Neural cell (in vitro differentiated cells): ENCODE measurements around the gene ZNF789. TPM values are rescaled to one million over a fixed set of nuclear protein-coding genes. Genes with fewer than 3 reads are reported as not detected.
A peak's percentile ranks its signal among the peaks of the same experiment; 100 is the strongest.

Experiments used
- H2AFZ ChIP-seq: fragments of 200-600, 300-800 bp; sonication (generic), shearing (Covaris generic); 2 replicates; pipeline ENCODE4 v1.6.0; 2014; ENCODE audit warnings: low read depth, mild to moderate bottlenecking, antibody characterized with exemption, low read length, moderate library complexity
- H3F3A ChIP-seq: fragments of 200-600 bp; shearing (Covaris generic); 2 replicates; pipeline ENCODE4 v1.6.1; 2016; ENCODE audit warnings: mild to moderate bottlenecking, moderate library complexity, mixed read lengths, antibody characterized with exemption, low read length; ENCODE audit not compliant: insufficient read depth, poor library complexity, severe bottlenecking
- H3K27ac ChIP-seq: fragments of 200-600, 300-800 bp; sonication (generic), shearing (Covaris generic); 2 replicates; pipeline ENCODE4 v1.5.1; 2014; ENCODE audit warnings: mild to moderate bottlenecking, low read length, moderate library complexity
- H3K27me3 ChIP-seq: fragments of 300-800, 200-600 bp; sonication (generic), shearing (Covaris generic); 2 replicates; pipeline ENCODE4 v1.6.0; 2014; ENCODE audit warnings: mild to moderate bottlenecking, low read depth, low read length, moderate library complexity; ENCODE audit not compliant: insufficient read depth
- H3K36me3 ChIP-seq: fragments of 300-800, 200-600 bp; sonication (generic), shearing (Covaris generic); 2 replicates; pipeline ENCODE4 v1.5.1; 2014; ENCODE audit warnings: mild to moderate bottlenecking, antibody characterized with exemption, low read length, moderate library complexity; ENCODE audit not compliant: insufficient read depth
- H3K4me2 ChIP-seq: fragments of 300-800, 200-600 bp; sonication (generic), shearing (Covaris generic); 2 replicates; pipeline ENCODE4 v1.6.0; 2014; ENCODE audit warnings: mild to moderate bottlenecking, low read length
- H3K4me3 ChIP-seq: fragments of 300-800, 200-600 bp; sonication (generic), shearing (Covaris generic); 2 replicates; pipeline ENCODE4 v1.5.1; 2014; ENCODE audit warnings: mild to moderate bottlenecking, low read length, moderate library complexity
- H3K79me2 ChIP-seq: fragments of 200-600 bp; shearing (Covaris generic); replicated peaks from 2 replicates; pipeline ENCODE4 v1.6.0; 2014; ENCODE audit warnings: mild to moderate bottlenecking, low read length, moderate library complexity; ENCODE audit not compliant: insufficient read depth
- H3K9ac ChIP-seq: fragments of 300-800, 200-600 bp; sonication (generic), shearing (Covaris generic); 2 replicates; pipeline ENCODE4 v1.6.1; 2016; ENCODE audit warnings: mild to moderate bottlenecking, low read length, mixed read lengths
- H3K9me2 ChIP-seq: fragments of 200-600 bp; shearing (Covaris generic); 2 replicates; pipeline ENCODE4 v1.6.1; 2016; ENCODE audit warnings: mild to moderate bottlenecking, low read length, mixed read lengths; ENCODE audit not compliant: insufficient read depth
- H3K9me3 ChIP-seq: fragments of 200-600, 300-800 bp; sonication (generic), shearing (Covaris generic); 2 replicates; pipeline ENCODE4 v1.6.1; 2016; ENCODE audit warnings: mild to moderate bottlenecking, mixed run types, low read length, moderate library complexity, mixed read lengths
- H4K20me1 ChIP-seq: fragments of 200-600 bp; shearing (Covaris generic); 2 replicates; pipeline ENCODE4 v1.6.1; 2016; ENCODE audit warnings: mild to moderate bottlenecking, mixed run types; ENCODE audit not compliant: insufficient read depth
- CTCF ChIP-seq: fragments of 450-650 bp; IDR thresholded peaks from 2 replicates; pipeline ENCODE4 v1.5.1; 2014; ENCODE audit warnings: antibody characterized with exemption, mild to moderate bottlenecking, moderate library complexity; ENCODE audit not compliant: poor library complexity, severe bottlenecking
- EP300 ChIP-seq: fragments of 450-650 bp; conservative IDR thresholded peaks from 2 replicates; pipeline ENCODE4 v1.6.1; 2014; ENCODE audit warnings: antibody characterized with exemption, mild to moderate bottlenecking, moderate library complexity; ENCODE audit not compliant: poor library complexity, severe bottlenecking
- EZH2 ChIP-seq: fragments of 200-600, 300-800 bp; shearing (Covaris generic), sonication (generic); IDR thresholded peaks from 2 replicates; pipeline ENCODE4 v1.6.1; 2014; ENCODE audit warnings: antibody characterized with exemption, low read length, borderline replicate concordance, mild to moderate bottlenecking; ENCODE audit not compliant: insufficient read depth, poor library complexity, severe bottlenecking
- MXI1 ChIP-seq: fragments of 450-650 bp; conservative IDR thresholded peaks from 2 replicates; pipeline ENCODE4 v1.6.1; 2014; ENCODE audit warnings: antibody characterized with exemption, mild to moderate bottlenecking; ENCODE audit not compliant: poor library complexity, severe bottlenecking
- POLR2AphosphoS5 ChIP-seq: IDR thresholded peaks from 2 replicates; pipeline ENCODE4 v1.6.1; 2012
- RAD21 ChIP-seq: fragments of 450-650 bp; conservative IDR thresholded peaks from 2 replicates; pipeline ENCODE4 v1.6.1; 2014; ENCODE audit warnings: antibody characterized with exemption, mild to moderate bottlenecking, moderate library complexity
- REST ChIP-seq: IDR thresholded peaks from 2 replicates; pipeline ENCODE4 v1.6.1; 2012; ENCODE audit warnings: borderline replicate concordance
- SMC3 ChIP-seq: fragments of 450-650 bp; conservative IDR thresholded peaks from 2 replicates; pipeline ENCODE4 v1.6.1; 2014; ENCODE audit warnings: antibody characterized with exemption, mild to moderate bottlenecking, moderate library complexity; ENCODE audit not compliant: poor library complexity
- TAF1 ChIP-seq: IDR thresholded peaks from 2 replicates; pipeline ENCODE4 v1.6.1; 2012; ENCODE audit warnings: low read depth
- polyA plus RNA-seq: library from polyadenylated mRNA; depleted of rRNA; stranded (reverse); fragments of >200 nt; gene quantifications from 2 replicates; pipeline ENCODE4 v1.2.3, GENCODE V29; 2014

Gene ZNF789
- polyA plus RNA-seq, 1 donor from 2014 or later: 49.9 TPM

GRCh38 chr7:99469381-99470065 is 3.2 kb upstream of the ZNF789 start:
- no peak overlapping the region for H2AFZ ChIP-seq
- no peak overlapping the region for H3K27ac ChIP-seq
- H3K4me2 ChIP-seq: no peak overlapping the region

GRCh38 chr7:99473315-99473596 is 566 bp downstream of the ZNF789 start:
- Histone ChIP-seq H2AFZ (peak overlapping the region; percentile 53), H3K9me2 (no peaks in the 10 kb centered on the region), H3K4me2 (peak overlapping the region; percentile 30), H3F3A (no peaks in the 10 kb centered on the region), H3K9me3 (no peaks in the 10 kb centered on the region), H3K36me3 (no peaks in the 10 kb centered on the region), H4K20me1 (no peaks in the 10 kb centered on the region), H3K27ac (peak overlapping the region; percentile 93), H3K9ac (peak overlapping the region; percentile 85), H3K4me3 (peak overlapping the region; percentile 82), H3K27me3 (no peaks in the 10 kb centered on the region), H3K79me2 (peaks cover 38% of the 10 kb centered on the region)
- TF ChIP-seq EZH2 (no peak), MXI1 (peak; percentile 4)

More at GRCh38 chr7:99469381-99470065, 3.2 kb upstream of the ZNF789 start:
- Histone ChIP-seq H3K9me3 (no peaks in the 10 kb centered on the region), H3K9me2 (no peaks in the 10 kb centered on the region), H3K27me3 (no peaks in the 10 kb centered on the region), H3F3A (no peaks in the 10 kb centered on the region), H3K9ac (no peak overlapping the region), H3K79me2 (peaks cover 36% of the 10 kb centered on the region), H4K20me1 (no peaks in the 10 kb centered on the region), H3K4me3 (no peak overlapping the region), H3K36me3 (no peaks in the 10 kb centered on the region)
- TF ChIP-seq CTCF (no peak), SMC3 (no peak), POLR2AphosphoS5 (no peak), TAF1 (no peak), REST (no peak), EZH2 (no peak), EP300 (no peak), RAD21 (no peak), MXI1 (no peak)
